Activated CD4-positive, CD25-positive, alpha-beta regulatory T cell (primary cell): Measurements from ENCODE around the gene TXNRD2.
A peak's percentile ranks its signal among the peaks of the same experiment; 100 is the strongest.

Experiments
- DNase-seq, 4 experiments: peaks; one replicate each; lab custom pipeline; 2025; lab: John Stamatoyannopoulos, UW

The TXNRD2 gene

GRCh38 chr22:19979712-19980493, 38.3 kb upstream of the TXNRD2 start:
- DNase-seq: no peak

- no peak for DNase-seq
Observed at GRCh38 chr22:19978748-19979147, 37.1 kb upstream of the TXNRD2 start.

GRCh38 chr22:19977296-19978243, 36.0 kb upstream of the TXNRD2 start:
- no peak for DNase-seq

- DNase-seq: no peak
Observed at GRCh38 chr22:19976671-19977070, 35.1 kb upstream of the TXNRD2 start.

GRCh38 chr22:19975707-19976035, 34.1 kb upstream of the TXNRD2 start:
- DNase-seq: no peak

- DNase-seq: no peak
Observed at GRCh38 chr22:19974935-19975706, 33.5 kb upstream of the TXNRD2 start.

- no peak for DNase-seq
Observed at GRCh38 chr22:19974268-19974861, 32.7 kb upstream of the TXNRD2 start.

- DNase-seq: no peak
Observed at GRCh38 chr22:19973551-19974267, 32.1 kb upstream of the TXNRD2 start.

- no peak for DNase-seq
Observed at GRCh38 chr22:19972652-19973550, 31.3 kb upstream of the TXNRD2 start.

GRCh38 chr22:19972251-19972650, 30.6 kb upstream of the TXNRD2 start:
- no peak for DNase-seq

- DNase-seq: no peak
Observed at GRCh38 chr22:19971276-19972124, 29.9 kb upstream of the TXNRD2 start.

GRCh38 chr22:19970479-19971275, 29.1 kb upstream of the TXNRD2 start:
- peak; percentile 58 to 80 (median 66) for DNase-seq

GRCh38 chr22:19970031-19970478, 28.4 kb upstream of the TXNRD2 start:
- DNase-seq: no peak

GRCh38 chr22:19969141-19969928, 27.7 kb upstream of the TXNRD2 start:
- DNase-seq: no peak

- no peak for DNase-seq
Observed at GRCh38 chr22:19968450-19968891, 26.9 kb upstream of the TXNRD2 start.

GRCh38 chr22:19967850-19968449, 26.3 kb upstream of the TXNRD2 start:
- no peak for DNase-seq
